ENCODE results near the gene PHACTR3. TPM values are rescaled to one million over a fixed set of nuclear protein-coding genes. Genes with fewer than 3 reads are reported as not detected.

PHACTR3 gene
- polyA plus RNA-seq, 4 donors, result 2.4 to 13.6 (median 11.2) TPM

DNA sequence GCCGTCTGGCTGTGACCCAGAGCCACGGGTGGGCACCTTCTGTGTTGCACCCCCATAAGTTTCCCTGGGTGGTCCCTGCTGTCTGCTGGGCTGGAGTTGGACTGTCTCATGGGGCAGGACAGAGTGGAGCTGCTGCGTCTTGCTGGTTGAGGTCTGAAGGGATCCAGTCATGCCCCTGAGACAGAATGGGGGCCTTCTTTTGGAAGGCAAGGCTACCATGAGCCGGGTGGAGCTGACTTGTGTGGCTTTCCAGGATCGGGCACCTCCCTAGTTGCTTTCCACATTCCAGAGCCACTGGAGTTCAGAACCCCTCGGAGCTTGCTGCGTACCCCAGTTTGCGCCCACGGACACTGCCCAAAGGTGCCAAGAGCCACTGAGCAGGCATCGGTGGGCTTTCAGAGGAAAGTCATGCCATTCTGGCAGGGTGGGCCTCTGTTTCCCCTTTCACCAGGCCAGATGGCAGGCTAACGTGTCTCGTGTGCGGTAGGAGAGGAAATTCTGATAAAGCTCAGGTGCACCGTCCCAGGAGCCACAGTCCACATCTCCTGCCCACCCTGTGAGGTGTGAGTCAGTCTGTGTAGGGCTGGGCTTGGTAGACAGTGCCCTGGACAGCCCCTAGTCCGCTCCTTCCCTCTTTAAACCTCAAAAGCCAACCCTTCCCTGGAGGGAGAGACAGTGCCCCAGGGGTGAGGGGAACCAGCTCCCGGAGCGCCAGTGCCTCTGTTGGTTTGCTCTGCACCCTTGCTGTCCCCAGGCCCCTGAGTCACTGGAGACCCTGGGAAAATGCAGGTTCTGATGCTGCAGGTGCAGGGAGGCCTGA, 203.8 kb downstream of the PHACTR3 start:
- no peak for DNase-seq (ENCODE audit: low read depth in 4 of 4, low spot score in 3 of 4)

DNA sequence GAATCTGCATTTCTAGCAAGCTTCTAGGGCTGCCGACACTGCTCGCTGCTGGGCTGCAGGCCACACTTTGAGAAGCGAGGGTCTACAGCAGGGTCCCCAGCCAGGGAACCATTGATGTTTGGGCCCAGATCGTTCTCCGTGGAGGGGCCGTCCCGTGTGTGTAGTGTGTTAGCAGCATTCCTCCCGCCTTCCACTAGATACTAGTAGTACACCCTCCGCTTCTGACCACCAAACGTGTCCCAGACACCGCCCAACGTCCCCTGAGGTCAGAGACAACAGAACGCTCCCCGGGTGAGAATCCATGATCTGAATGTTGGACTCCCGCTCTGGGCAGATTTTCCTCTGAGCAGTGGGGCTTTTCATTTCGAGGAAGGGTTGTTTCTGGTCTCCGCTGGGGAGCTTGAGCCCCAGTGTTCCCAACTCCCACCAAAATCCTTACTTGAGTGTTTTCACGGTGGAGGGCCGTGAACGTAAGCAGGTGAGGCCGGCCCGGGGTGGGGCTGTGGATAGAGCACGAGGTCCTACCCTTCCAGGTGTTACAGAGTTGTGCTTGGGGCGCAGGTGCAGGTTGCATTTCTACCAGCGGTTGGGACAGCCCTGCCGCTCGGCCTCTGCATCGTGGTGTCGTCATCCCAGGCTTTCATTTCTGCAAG, 204.5 kb downstream of the PHACTR3 start:
- no peak for DNase-seq (ENCODE audit: low read depth in 4 of 4, low spot score in 3 of 4)

DNA sequence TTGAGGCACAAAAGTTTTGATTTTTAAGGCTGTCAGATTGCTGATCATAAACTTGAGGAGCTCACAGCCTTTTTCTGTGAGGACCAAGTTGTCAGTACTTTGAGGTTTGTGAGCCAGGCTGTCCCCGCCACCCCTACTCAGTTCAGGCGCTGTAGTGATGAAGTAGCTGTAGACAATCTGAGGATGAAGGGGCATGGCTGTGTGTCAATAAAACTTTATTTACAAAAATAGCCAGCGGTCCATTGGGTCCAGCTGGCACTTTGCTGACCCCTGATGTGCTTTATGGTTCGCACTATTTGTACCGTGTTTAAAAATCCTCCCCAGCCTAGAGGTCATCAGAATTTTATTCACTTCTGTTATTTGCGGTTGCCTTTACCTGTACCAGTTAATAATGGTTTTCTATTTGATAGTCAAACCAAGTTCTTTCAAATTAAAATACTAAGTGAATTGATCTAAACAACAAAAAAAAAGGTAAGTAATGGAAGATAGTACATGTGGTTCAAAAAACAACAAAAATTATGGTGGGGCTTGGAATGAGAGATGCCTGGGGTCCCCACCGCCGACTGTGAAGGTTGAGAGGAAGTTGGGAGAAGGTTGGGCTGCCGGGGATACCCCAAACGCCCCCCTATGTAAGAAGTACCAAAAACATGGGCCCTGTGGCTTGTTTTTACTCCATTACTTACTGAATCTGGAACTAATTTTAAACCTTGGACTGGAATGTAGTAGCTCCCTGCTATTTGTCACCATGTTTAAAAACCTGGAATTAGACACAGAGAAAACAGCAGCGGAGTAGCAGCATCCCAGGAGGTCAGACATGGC, 205.5 kb downstream of the PHACTR3 start:
- no peak for DNase-seq (ENCODE audit: low read depth in 4 of 4, low spot score in 3 of 4)

DNA sequence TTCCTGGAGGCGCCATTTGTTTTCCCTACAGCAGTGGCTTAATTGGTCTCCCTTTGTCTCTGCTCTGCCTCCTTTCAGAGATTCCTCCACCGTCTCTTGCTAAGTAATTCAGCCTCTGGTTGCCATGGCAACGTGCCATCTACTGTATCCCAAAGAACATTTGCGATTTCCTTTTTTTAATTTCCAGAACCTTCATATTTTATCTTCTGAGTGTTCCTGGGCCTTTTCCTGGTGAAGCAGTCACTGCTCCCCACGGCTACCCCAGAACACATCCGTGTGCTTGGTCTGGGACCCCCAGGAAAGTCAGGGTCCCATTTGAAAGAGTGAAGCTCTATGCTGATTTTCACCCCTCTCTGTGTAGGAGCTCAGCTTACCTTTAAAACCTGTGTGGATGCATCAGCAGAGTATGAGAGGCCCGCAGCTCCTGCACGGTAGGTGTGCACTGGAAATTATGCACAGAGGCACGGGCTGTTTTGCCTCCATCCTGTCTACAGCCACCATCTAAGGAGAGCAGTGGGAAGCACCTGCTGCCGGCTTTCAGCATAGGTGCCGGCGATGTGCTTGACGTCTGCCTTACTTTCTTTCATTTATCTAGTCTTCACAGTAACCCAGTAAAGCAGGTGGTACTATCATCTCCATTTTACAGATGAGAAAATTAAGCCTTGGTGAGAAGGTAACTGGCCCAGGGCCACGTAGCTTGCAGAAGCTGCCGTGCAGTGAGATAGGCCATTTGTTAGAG, 206.3 kb downstream of the PHACTR3 start:
- no peak for DNase-seq (ENCODE audit: low read depth in 4 of 4, low spot score in 3 of 4)

DNA sequence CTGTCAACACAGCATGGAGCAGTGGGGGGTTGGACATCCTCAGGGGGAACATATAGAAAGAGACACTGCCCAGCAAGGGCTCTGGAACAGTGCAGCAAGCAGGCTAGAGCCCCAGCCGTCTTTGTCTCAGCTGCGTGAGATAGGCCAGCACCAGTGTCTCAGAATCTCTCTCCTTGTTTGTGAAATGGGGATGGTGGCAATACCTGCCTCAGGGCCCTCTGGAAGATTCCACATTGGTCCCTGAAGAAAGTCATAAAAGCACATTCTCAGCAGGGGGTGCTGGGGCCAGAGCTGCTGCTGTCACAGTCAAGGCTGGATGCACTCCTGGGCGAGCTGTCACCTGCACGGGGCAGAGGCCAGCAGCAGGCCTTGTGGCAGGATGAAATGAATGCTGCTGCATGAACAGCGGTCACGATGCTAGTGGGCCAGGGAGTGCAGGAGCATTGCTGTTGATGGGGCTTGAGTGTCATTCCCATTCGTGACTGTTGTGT, 207.4 kb downstream of the PHACTR3 start:
- no peak for DNase-seq (ENCODE audit: low read depth in 4 of 4, low spot score in 3 of 4)

DNA sequence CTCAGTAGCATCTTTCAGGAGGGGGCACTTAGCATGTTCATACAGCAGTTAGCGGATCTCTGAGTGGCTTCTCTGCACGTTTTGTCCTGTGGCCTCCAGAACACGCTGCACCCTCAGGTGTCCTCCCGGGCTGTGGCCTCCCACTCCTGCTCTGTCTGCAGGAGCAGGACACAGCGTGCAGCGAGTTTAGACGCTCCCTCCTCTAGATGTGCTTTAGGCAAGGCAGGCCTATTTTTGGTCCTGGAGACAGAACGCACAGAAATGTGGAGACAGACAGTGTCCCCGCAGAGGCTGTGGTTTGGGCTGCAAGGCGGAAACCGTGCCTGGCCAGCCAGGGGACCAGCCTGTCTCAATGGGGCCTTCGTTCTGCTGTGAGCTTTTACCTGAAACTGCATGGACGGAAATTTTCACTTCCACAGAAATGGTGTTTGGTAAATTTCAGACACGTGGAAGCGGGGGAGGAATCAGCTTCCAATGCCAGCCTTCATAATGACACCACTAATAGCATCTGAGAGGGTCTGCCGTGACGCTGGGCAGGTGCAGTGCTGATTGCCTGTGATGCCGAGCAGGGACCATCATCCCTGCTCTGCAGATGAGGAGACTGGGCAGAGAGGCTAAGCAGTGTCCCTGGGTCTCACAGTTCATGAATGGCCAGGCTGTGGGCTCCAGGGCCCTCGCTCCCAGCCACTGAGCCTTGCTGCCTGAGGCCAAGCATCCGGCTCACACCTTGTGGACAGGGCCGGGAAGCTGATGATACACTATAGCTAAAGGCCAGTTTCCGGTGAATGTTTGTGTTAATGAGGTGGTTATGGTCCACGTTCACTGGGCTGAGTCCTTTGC, 208.2 kb downstream of the PHACTR3 start:
- no peak for DNase-seq (ENCODE audit: low read depth in 4 of 4, low spot score in 3 of 4)

DNA sequence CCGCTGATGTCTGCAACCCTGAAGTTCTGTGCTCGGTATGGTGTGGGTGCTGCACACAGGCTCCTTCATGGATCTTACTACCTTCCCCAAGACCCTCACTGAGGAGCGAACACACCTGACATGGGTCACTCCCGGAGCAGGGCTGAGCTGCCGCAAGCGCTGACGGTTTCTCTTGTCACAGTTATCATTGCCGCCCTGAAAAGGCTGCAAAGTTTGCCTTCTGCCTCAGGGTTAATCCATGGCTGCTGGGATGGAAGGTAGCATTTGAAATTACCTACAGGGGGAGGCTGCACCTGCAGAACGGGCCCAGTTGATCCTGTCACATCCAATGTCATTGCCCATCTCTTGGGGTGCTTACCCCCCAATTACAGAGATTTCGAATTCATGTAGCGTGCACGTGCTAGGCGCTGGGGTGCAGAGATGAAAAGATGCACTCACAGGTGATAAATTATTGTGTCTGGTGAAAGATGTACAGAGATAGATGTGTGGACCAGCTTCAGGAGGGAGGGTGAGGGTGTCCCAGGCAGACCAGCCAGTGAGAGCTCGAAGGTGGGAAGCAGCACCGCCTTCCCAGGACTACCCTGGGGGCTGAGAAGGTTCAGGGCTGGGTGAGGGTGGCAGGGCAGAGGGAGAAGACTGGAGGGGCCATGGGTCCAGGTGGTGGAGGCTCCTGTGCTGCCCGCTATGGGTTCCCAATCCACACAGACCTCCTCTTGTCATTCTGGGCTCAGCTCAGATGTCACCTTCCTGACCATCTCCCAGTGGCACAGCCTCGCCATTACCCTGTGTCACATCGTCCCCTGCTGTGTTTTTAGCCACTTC, 209.0 kb downstream of the PHACTR3 start:
- no peak for DNase-seq (ENCODE audit: low read depth in 4 of 4, low spot score in 3 of 4)

DNA sequence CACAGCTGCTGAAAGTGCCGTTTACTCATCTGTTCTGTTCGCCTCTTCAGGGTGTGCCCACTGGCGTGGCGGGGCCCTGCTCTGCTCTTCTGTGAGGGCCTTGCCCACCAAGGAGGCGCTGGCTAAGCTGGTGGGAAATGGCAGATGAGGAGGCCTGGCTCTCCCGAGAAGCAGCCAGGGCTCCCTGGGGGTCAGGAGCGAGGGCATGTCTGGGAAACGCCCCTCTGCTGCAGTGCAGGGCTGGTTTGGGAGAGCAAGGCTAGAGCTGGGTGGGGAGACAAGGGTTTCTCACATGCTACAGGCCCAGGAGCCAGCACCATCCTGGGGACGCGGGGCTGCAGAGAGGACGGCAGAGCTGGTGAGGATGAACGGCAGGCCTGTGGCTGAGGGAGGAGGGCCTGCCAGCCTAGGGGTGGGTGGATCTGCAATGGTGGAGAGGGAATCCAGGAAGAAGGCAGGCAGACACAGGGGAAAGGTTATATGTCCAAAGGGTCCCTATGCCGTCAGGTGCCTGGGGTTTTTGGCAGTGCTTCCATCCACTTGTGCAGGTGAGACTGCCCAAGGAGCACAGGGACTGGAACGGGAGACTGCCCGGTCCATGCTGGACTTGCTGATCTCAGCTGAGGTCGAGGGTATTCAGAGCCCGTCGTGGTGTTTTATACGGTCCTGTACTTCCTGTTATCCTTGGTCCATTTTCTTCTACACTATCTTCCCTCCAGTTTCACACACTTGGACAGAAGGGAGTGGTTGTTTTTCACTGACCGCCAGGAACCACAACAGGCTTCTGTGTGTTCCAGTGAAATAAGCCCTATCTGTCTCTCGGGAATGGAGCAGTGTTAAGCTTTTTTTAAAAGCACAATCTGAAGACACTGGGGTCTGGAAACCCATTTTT, 209.9 kb downstream of the PHACTR3 start:
- DNase-seq (ENCODE audit: low read depth in 4 of 4, low spot score in 3 of 4), result no peak

DNA sequence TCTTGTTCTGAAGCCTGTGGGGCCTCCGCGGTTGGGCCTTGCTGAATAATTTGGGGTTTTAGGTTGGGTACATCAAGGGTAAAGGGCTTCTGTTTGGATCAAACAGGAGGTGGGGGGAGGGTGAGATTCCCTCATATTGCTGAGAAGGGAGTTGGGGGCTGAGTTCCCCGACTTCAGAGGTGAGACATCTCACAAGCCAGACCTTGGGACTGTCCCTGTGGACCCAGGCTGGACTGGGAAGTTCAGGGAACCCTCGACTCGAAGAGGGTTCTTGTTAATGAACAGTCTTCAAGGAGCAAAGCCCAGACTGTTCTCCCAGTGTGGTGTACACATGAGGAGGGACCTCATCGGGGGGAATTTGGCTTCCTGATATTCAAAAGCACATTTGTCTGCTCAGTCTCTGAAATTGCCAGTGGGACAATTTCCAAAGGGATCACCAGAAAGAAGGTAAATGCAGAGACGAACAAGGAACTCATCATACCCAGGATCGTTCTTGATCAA, 210.6 kb downstream of the PHACTR3 start:
- DNase-seq (ENCODE audit: low read depth in 4 of 4, low spot score in 3 of 4), result no peak

DNA sequence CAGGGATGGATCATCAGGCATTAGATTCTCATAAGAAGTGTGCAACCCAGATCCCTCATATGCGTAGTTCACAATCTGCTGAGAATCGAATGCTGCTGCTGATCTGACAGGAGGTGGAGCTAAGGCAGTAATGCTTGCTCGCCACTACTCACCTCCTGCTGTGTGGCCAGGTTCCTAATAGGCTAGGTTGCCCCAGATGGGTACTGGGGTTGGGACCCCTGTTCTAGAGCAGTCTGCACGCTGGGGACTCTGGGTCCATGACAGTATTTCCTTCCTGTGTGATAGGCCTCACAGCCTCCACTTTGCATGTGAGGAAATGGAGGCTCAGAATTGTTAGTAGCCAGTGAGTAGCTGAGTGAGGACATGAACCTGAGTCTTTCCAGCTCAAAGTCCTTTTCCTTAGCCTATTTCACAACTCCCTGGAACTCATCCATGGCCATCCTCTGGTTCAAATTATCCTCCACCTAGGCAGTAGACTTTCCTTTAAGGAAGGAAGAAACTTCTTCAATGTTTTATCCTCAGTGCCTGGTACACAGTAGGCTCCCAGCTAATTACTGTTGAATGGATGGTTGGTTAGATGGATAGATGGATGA, 211.9 kb downstream of the PHACTR3 start:
- DNase-seq (ENCODE audit: low read depth in 4 of 4, low spot score in 3 of 4), result no peak

DNA sequence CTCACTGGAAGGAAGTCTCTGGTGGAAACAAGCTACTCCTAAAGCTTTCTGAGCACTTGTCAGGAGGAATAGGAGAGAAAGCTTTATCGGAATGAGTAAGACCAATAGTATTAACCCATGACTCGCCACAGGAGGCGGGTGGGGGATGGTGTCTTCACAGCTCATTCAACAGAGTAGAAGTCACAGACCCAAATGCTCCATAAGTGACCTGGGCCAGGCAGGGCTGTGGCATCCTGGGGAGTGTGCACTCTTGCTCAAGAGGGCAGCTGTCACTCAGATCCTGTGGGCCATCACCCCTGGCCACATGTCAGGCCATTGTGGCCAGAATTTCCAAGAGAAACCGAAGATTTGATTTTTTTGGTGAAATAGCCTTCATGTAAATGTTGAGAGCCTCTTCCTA, 213.1 kb downstream of the PHACTR3 start:
- DNase-seq (ENCODE audit: low read depth in 4 of 4, low spot score in 3 of 4), result no peak

DNA sequence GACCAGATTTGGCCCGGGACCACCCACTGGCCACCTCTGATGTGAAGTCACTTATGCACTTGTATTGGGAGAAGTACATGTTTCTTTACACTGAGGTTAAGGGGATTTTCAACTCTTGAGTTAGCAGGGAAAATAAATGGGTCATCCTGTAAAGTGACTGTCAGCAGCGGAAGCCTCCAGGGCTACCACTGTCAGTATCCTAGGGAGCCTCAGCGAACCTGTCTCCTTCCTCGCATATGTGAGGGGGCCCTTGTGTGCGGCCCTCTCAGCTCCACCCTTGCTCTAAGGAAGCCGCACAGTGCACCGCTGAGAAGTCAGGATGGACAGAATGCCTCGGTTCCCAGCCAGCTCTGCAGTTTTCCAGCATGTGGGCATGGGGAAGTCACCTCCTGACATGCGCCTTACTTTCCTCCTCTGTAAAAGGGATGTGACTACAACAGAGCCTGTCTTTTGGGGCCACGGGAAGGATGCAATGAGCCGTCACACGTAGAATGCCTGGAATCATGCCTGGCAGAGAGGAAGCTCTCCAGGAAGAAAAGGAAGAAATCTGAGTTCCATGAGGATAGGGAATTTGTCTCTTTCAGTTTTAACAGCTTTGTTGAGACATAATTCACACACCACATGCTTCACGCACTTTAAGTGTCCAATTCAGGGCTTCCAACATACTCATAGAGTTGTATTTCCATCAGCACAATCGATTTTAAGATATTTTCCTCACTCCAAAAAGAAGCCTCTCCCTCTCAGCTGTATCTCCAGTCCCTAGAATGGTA, 213.7 kb downstream of the PHACTR3 start:
- DNase-seq (ENCODE audit: low read depth in 4 of 4, low spot score in 3 of 4), result no peak

DNA sequence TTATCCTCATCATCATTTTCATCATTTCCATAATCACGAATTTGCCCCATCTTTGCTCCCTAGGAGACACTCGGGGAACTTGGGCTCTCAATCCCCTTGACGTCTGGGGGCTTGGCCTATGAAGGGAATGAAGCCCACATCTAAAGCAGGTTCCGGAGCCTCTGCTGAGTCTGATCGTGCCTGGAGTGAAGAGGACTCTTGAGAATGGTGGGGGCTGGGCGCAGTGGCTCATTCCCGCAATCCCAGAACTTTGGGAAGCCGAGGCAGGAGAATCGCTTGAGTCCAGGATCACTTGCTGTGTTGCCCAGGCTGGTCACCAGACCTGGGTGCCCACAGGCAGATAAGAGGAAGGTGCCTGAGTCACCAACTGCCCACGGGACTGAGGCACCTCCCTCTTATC, 214.6 kb downstream of the PHACTR3 start:
- DNase-seq (ENCODE audit: low read depth in 4 of 4, low spot score in 3 of 4), result no peak

DNA sequence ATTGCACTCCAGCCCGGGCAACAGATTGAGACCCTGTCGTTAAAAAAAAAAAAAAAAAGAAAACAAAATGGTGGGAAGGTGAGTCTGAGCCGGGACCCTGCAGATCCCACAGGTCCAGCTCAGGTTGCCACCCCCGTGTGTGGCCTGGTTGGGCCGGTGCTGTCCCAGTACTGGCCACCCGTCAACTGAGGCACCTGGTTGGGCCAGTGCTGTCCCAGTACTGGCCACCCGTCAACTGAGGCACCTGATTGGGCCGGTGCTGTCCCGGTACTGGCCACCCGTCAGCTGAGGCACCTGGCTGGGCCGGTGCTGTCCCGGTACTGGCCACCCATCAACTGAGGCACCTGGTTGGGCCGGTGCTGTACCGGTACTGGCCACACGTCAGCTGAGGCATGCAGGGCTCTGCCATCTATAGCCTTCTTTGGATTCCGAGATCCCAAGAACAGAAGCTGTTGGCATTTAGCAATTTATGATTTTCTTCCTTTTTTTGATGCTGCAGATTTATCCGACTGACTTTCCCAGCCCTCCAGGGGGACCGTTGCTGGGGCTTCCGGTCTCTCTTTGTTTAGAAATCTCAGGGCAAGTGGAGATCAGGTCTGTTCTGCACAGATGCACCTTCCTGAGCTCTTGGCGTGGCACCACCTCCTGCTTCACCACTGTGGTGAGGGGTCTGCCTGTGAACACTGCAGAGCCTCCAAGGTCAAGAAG, 215.3 kb downstream of the PHACTR3 start:
- DNase-seq (ENCODE audit: low read depth in 4 of 4, low spot score in 3 of 4), result no peak

DNA sequence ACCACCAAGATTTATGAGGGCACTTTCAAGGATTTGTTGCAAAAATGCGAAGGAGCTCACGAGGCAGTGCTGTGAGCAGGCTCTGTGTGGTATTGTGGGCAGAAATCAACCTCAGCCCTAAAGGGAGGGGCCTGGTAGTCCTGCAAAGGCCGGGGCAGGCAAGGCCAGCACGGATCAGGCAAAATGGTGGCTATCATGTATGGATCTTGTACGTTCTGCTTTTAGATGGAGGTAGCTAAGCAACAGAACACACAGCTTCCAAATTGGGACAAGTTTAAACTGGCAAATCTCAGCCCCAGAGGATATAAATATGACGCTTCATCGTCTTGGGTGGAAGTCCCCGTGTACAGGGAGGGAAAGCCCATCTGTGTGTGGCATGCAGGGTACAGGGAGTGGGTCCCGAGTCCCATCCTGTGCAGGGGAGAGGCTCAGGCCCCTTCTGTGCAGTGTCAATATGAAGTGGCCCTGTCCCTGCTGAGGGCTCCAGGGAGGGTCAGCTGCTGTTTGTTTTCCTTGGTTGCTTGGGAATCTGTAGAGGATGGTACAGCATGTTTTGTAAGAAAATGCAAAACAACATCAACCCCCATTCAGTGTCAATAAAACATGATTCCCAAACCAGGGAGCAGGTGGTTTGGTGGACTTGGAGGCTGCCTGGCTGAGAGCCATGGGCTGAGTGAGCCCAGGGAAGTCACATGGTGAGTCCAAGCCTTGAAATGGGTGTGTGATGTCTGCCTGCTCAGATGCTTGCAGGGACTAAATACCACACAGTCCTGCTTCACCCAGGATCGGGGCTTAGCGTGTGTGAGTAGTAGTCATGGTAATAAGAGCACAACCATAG, 216.1 kb downstream of the PHACTR3 start:
- DNase-seq (ENCODE audit: low read depth in 4 of 4, low spot score in 3 of 4), result no peak
